Mesenchymal stem cell (in vitro differentiated cells and primary cell): ENCODE data around the gene SLC48A1.

Experiments used
- DNase-seq: peaks from one replicate; pipeline ENCODE4 v3.0.0-alpha.2; 2013
- H2AFZ ChIP-seq: one replicate; pipeline ENCODE4 v1.6.1; 2013; ENCODE audit warnings: low read depth, mild to moderate bottlenecking, control low read depth, inconsistent platforms, low read length, moderate library complexity
- H2AK5ac ChIP-seq: 2 replicates; pipeline ENCODE4 v1.6.1; 2013; ENCODE audit warnings: low read length, moderate library complexity, mild to moderate bottlenecking, inconsistent platforms; ENCODE audit not compliant: severe bottlenecking
- H2BK120ac ChIP-seq: one replicate; pipeline ENCODE4 v1.6.1; 2013; ENCODE audit warnings: low read depth, mild to moderate bottlenecking, inconsistent platforms, low read length, moderate library complexity
- H2BK12ac ChIP-seq, 2 experiments: one replicate each; pipeline ENCODE4 v1.6.1; 2013; ENCODE audit warnings: inconsistent platforms in 2 of 2, low read length in 2 of 2, mild to moderate bottlenecking in 2 of 2, moderate library complexity in 2 of 2, control low read depth in 1 of 2
- H2BK15ac ChIP-seq: one replicate; pipeline ENCODE4 v1.6.1; 2013; ENCODE audit warnings: mild to moderate bottlenecking, low read depth, inconsistent platforms; ENCODE audit not compliant: poor library complexity, severe bottlenecking
- H2BK5ac ChIP-seq: 2 replicates; pipeline ENCODE4 v1.6.1; 2013; ENCODE audit warnings: low read depth, mild to moderate bottlenecking, low read length, control low read depth, inconsistent platforms; ENCODE audit not compliant: poor library complexity, severe bottlenecking
- H3K14ac ChIP-seq, 2 experiments: one replicate each; pipeline ENCODE4 v1.6.1; 2013; ENCODE audit warnings: inconsistent platforms in 2 of 2, low read length in 2 of 2, control low read depth in 1 of 2, mild to moderate bottlenecking in 1 of 2, moderate library complexity in 1 of 2
- H3K18ac ChIP-seq, 2 experiments: one replicate each; pipeline ENCODE4 v1.6.1; 2013; ENCODE audit warnings: inconsistent platforms in 2 of 2, low read length in 2 of 2, control low read depth in 1 of 2, low read depth in 1 of 2, mild to moderate bottlenecking in 1 of 2
- H3K23ac ChIP-seq, 2 experiments: one replicate each; pipeline ENCODE4 v1.6.1; 2013; ENCODE audit warnings: inconsistent platforms in 2 of 2, low read length in 2 of 2, mild to moderate bottlenecking in 2 of 2, moderate library complexity in 2 of 2, control low read depth in 1 of 2
- H3K27ac ChIP-seq: 2 replicates; pipeline ENCODE4 v1.5.1; 2013; ENCODE audit warnings: mild to moderate bottlenecking, moderate library complexity, low read length, control low read depth, inconsistent platforms; ENCODE audit not compliant: poor library complexity, severe bottlenecking
- H3K27me3 ChIP-seq, 2 experiments: 2 replicates each; pipeline versions ENCODE4 v1.6.1 to v1.7.0; 2013; ENCODE audit warnings: low read length in 2 of 2, mild to moderate bottlenecking in 2 of 2, moderate library complexity in 2 of 2, control low read depth in 1 of 2, inconsistent platforms in 1 of 2; ENCODE audit not compliant: control insufficient read depth in 1 of 2, insufficient read depth in 1 of 2
- H3K36me3 ChIP-seq, 2 experiments: 2 replicates each; pipeline versions ENCODE4 v1.6.1 to v1.7.0; 2013; ENCODE audit warnings: low read length in 2 of 2, control low read depth in 1 of 2, inconsistent platforms in 1 of 2, low read depth in 1 of 2, mild to moderate bottlenecking in 1 of 2; ENCODE audit not compliant: insufficient read depth in 2 of 2, control insufficient read depth in 1 of 2
- H3K4ac ChIP-seq, 2 experiments: one replicate each; pipeline ENCODE4 v1.6.1; 2013; ENCODE audit warnings: inconsistent platforms in 2 of 2, low read length in 2 of 2, mild to moderate bottlenecking in 2 of 2, moderate library complexity in 2 of 2, control low read depth in 1 of 2, low read depth in 1 of 2
- H3K4me1 ChIP-seq: 2 replicates; pipeline ENCODE4 v1.6.1; 2013; ENCODE audit warnings: low read depth, low read length, control low read depth; ENCODE audit not compliant: control insufficient read depth, insufficient read depth
- H3K4me2 ChIP-seq: 2 replicates; pipeline ENCODE4 v1.6.1; 2013; ENCODE audit warnings: low read length, mild to moderate bottlenecking, inconsistent platforms; ENCODE audit not compliant: poor library complexity, severe bottlenecking
- H3K4me3 ChIP-seq, 2 experiments: 2 replicates each; pipeline versions ENCODE4 v1.5.1 to v1.7.0; 2013; ENCODE audit warnings: low read length in 2 of 2, mild to moderate bottlenecking in 2 of 2, control low read depth in 1 of 2, low read depth in 1 of 2; ENCODE audit not compliant: insufficient read depth in 1 of 2
- H3K79me1 ChIP-seq: replicated peaks from 2 replicates; pipeline ENCODE4 v1.6.1; 2013; ENCODE audit warnings: mild to moderate bottlenecking, control low read depth, low read length, inconsistent platforms; ENCODE audit not compliant: poor library complexity, severe bottlenecking
- H3K9ac ChIP-seq: 2 replicates; pipeline ENCODE4 v1.7.0; 2013; ENCODE audit warnings: mild to moderate bottlenecking, low read length, moderate library complexity
- H3K9me3 ChIP-seq: 2 replicates; pipeline ENCODE4 v1.7.0; 2013; ENCODE audit warnings: mild to moderate bottlenecking, low read length; ENCODE audit not compliant: control insufficient read depth
- H4K8ac ChIP-seq: one replicate; pipeline ENCODE4 v1.6.1; 2013; ENCODE audit warnings: inconsistent platforms, mild to moderate bottlenecking, low read length, moderate library complexity
- H4K91ac ChIP-seq: one replicate; pipeline ENCODE4 v1.6.1; 2013; ENCODE audit warnings: mild to moderate bottlenecking, low read length, inconsistent platforms
- WGBS: methylation state at CpG from one replicate; pipeline ENCODE4 v1.1.7; 2013; ENCODE audit warnings: mixed read lengths; 5-methylcytosine and 5-hydroxymethylcytosine counted together

SLC48A1 gene

DNA sequence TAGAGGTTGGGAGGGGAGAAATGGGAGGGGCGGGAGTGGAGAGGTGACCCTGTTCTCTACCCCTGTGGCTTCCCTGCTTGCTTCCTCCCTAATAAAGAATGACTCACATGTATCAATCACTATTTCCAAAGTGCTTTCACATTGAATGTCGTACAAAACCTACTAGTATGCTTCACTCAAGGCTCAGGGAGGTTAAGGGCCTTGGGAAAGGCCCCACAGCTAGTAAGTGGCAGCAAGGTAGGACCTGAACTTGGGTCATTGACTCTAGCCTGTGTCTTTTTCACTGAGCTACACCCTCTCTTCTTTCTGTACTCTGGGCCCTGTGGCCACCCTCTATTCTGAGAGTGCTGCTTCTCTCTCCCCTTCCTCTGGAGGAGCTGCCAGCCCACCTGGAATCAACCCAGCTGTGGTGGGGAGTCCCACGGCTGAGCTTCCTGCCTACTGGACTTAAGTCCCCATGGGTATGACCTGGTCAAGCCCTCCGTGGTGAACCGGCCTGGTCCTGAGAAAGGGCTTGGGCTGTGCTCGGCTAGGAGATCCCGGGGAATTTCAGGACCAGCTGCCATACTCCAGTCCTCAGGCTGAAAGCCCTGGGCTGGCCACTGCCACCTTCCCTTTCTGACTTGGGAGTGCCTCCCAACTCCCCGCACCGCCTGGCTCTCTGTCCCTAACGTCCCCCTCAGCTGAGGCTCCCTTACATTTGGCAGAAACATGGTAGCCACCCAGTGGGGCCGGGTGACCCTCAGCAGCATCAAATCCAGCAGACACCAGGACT is 13.0 kb downstream of the SLC48A1 start:
- Histone ChIP-seq H2BK15ac (no peak overlapping the region), H3K4me3 (no peak overlapping the region), H4K91ac (peak overlapping the region; percentile 46), H3K4me1 (peaks cover 3% of the 10 kb centered on the region), H3K4me2 (no peak overlapping the region), H3K4ac (no peak overlapping the region), H2AK5ac (no peak overlapping the region), H3K14ac (no peak overlapping the region), H3K18ac (no peak overlapping the region), H2BK5ac (no peak overlapping the region), H2AFZ (no peak overlapping the region), H3K27ac (no peak overlapping the region), H3K36me3 (peaks cover 99% of the 10 kb centered on the region in 2 experiments), H2BK12ac (no peak overlapping the region), H3K79me1 (peaks cover 33% of the 10 kb centered on the region), H2BK120ac (no peak overlapping the region), H4K8ac (no peak overlapping the region), H3K9me3 (no peaks in the 10 kb centered on the region), H3K9ac (peak overlapping the region; percentile 30), H3K23ac (no peak overlapping the region), H3K27me3 (no peaks in the 10 kb centered on the region)
- WGBS = 89% methylated on average over 10 of the region's 11 CpGs
- DNase-seq = no peak

DNA sequence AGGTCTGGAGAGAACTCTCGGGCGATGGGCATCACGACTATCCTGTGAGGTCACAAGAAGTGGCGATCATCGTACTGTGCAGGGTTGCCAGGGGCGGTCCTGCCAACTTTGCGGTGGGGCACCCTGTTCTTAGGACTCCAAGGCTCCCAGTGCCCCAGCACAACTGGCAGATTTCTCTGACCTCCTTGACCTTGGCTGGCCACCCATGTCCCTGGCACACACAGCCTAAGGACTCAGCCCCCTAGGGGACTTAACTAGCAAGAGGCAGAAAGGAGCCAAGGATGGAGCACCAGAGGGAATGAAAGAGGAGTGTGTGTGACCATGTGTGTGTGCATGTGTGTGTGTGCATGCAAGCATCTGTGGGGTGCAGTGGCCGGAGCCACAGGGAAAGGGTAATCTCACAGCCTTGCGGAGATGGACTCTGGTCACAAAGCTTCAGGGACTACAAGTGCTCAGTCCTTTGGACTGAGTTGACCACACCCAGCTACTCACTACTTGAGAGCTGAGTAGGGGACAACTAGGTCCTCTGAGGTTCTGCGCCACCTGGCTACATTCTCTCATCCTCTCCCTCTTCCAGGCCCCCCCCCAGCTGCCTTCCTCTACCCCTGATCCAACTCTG is 13.7 kb downstream of the SLC48A1 start:
- Histone ChIP-seq H3K9me3 (no peaks in the 10 kb centered on the region), H3K36me3 (peaks cover 97 to 99% of the 10 kb centered on the region in 2 experiments), H3K4me3 (no peak overlapping the region), H2BK15ac (no peak overlapping the region), H3K18ac (no peak overlapping the region), H3K79me1 (peaks cover 39% of the 10 kb centered on the region), H3K23ac (no peak overlapping the region), H3K4me2 (no peak overlapping the region), H2AK5ac (no peak overlapping the region), H2BK12ac (no peak overlapping the region), H2BK5ac (no peak overlapping the region), H2BK120ac (no peak overlapping the region), H3K4me1 (peaks cover 4% of the 10 kb centered on the region), H4K91ac (peak overlapping the region; percentile 46), H2AFZ (no peak overlapping the region), H3K14ac (no peak overlapping the region), H3K9ac (peak overlapping the region; percentile 30), H3K4ac (no peak overlapping the region), H4K8ac (no peak overlapping the region), H3K27me3 (no peaks in the 10 kb centered on the region), H3K27ac (no peak overlapping the region)
- no peak for DNase-seq
- WGBS = 94% methylated on average over 10 of the region's 10 CpGs

DNA sequence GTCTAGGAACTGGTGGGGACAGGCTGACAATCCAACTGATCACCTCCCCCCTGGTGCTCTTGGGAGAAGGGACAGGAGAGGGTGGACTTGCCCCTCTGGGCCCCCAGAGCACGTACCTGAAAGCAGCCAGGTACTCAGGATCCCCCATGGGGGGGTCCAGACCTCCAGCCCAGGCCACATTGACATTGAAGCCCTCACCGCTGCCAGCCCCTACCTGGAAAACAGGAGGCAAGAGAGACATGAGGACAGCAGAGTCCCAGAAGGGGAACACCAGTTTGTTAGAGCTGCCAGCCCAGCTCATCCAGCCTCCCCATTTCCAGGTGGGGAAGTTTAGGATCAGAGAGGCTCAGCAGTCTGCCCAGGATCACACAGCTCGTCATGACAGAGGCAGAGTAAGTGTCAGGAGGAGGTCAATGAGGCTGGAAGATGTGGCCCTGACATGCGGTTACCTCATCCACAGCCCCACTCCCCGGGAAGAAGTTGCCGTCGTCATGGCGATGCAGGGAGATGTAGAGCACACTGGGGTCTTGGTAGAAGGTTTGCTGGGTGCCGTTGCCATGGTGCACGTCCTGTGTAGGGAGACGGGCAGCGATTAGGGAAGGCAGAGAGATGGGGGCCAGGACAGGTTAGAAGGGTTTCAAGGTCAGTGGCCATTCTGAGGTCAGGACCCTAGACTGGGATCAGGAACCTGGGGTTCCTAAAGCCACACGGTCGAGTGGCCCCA is 14.7 kb downstream of the SLC48A1 start:
- H3K4me2 ChIP-seq = no peak overlapping the region
- H3K27me3 ChIP-seq = no peaks in the 10 kb centered on the region
- H3K18ac ChIP-seq = no peak overlapping the region
- H2BK5ac ChIP-seq = no peak overlapping the region
- no peak overlapping the region for H2BK120ac ChIP-seq
- no peaks in the 10 kb centered on the region for H3K9me3 ChIP-seq
- H3K79me1 ChIP-seq = peaks cover 46% of the 10 kb centered on the region
- no peak overlapping the region for H2BK12ac ChIP-seq
- no peak overlapping the region for H4K8ac ChIP-seq
- H3K14ac ChIP-seq = no peak overlapping the region
- H3K27ac ChIP-seq = no peak overlapping the region
- WGBS = 88% methylated on average over 14 of the region's 14 CpGs
- H3K9ac ChIP-seq = no peak overlapping the region
- H3K36me3 ChIP-seq = peaks cover 95 to 96% of the 10 kb centered on the region in 2 experiments
- peaks cover 2% of the 10 kb centered on the region for H3K4me1 ChIP-seq
- DNase-seq = no peak
- H2BK15ac ChIP-seq = no peak overlapping the region
- no peak overlapping the region for H3K4me3 ChIP-seq
- no peak overlapping the region for H3K4ac ChIP-seq
- H2AFZ ChIP-seq = no peak overlapping the region
- no peak overlapping the region for H3K23ac ChIP-seq
- H4K91ac ChIP-seq = peak overlapping the region; percentile 18
- H2AK5ac ChIP-seq = no peak overlapping the region

DNA sequence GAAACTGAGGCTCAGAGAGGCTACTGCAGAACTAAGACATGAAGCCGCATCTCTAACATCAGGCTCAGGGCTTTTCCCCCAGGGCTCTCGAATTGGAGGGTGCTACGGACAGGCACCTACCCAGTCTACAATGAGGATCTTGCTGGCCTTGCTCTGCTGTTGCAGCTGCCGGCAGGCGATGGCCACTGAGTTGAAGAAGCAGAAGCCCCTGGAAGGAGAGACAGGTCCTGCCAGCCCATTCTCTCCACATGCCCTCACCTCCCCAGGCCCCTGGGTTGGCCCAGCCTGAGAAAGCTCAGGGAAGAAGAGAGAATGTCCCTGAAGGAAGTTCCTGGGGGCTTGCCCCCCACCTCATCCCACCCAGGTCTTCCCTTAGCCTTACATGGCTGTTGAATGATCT is 16.1 kb downstream of the SLC48A1 start:
- no peak overlapping the region for H2BK120ac ChIP-seq
- no peak overlapping the region for H3K23ac ChIP-seq
- H2BK15ac ChIP-seq = no peak overlapping the region
- peaks cover 94% of the 10 kb centered on the region in 2 experiments for H3K36me3 ChIP-seq
- H3K79me1 ChIP-seq = peaks cover 52% of the 10 kb centered on the region
- H2BK12ac ChIP-seq = no peak overlapping the region
- H3K27me3 ChIP-seq = no peaks in the 10 kb centered on the region
- H3K14ac ChIP-seq = no peak overlapping the region
- no peaks in the 10 kb centered on the region for H3K9me3 ChIP-seq
- no peak overlapping the region for H4K8ac ChIP-seq
- no peak overlapping the region for H3K9ac ChIP-seq
- H3K4me1 ChIP-seq = peaks cover 2% of the 10 kb centered on the region
- H3K18ac ChIP-seq = no peak overlapping the region
- H2BK5ac ChIP-seq = no peak overlapping the region
- no peak for DNase-seq
- no peak overlapping the region for H3K4me3 ChIP-seq
- no peak overlapping the region for H4K91ac ChIP-seq
- 98% methylated on average over 3 of the region's 5 CpGs for WGBS
- no peak overlapping the region for H2AK5ac ChIP-seq
- no peak overlapping the region for H3K4ac ChIP-seq
- no peak overlapping the region for H3K27ac ChIP-seq
- H3K4me2 ChIP-seq = no peak overlapping the region
- H2AFZ ChIP-seq = no peak overlapping the region
